GM23338 (cell line): ENCODE measurements around the gene ANKUB1. TPM values are rescaled to one million over a fixed set of nuclear protein-coding genes. Genes with fewer than 3 reads are reported as not detected.

Source experiments
- ATAC-seq: fragments of 200-7000 bp; cut with Tn5 transposase; 3 replicates; pipeline ENCODE4 v1.9.1; 2020
- DNase-seq: peaks from one replicate; pipeline ENCODE4 v3.0.0-alpha.2; 2015; ENCODE audit warnings: low spot score
- H2AFZ ChIP-seq: fragments of 200-600 bp; sonication (generic); 2 replicates; pipeline ENCODE4 v1.8.0; 2016; ENCODE audit warnings: antibody characterized with exemption, mild to moderate bottlenecking, moderate library complexity
- H3F3A ChIP-seq: fragments of 200-600 bp; sonication (generic); replicated peaks from 2 replicates; pipeline ENCODE4 v1.8.0; 2017; ENCODE audit warnings: antibody characterized with exemption, mixed run types, low read depth
- H3K27ac ChIP-seq: fragments of 200-600 bp; sonication (generic); 2 replicates; pipeline ENCODE4 v1.6.1; 2016; ENCODE audit warnings: low read depth
- H3K27me3 ChIP-seq: fragments of 200-600 bp; sonication (generic); 2 replicates; pipeline ENCODE4 v1.8.0; 2016; ENCODE audit warnings: mild to moderate bottlenecking, mixed run types, moderate library complexity; ENCODE audit not compliant: insufficient read depth
- H3K36me3 ChIP-seq: fragments of 200-600 bp; sonication (generic); 2 replicates; pipeline ENCODE4 v1.8.0; 2016; ENCODE audit warnings: mild to moderate bottlenecking; ENCODE audit not compliant: insufficient read depth
- H3K4me1 ChIP-seq: fragments of 200-600 bp; sonication (generic); 2 replicates; pipeline ENCODE4 v1.8.0; 2016; ENCODE audit warnings: mild to moderate bottlenecking, moderate library complexity; ENCODE audit not compliant: insufficient read depth
- H3K4me2 ChIP-seq: fragments of 200-600 bp; sonication (generic); 2 replicates; pipeline ENCODE4 v1.7.1; 2017; ENCODE audit warnings: mixed run types
- H3K4me3 ChIP-seq: fragments of 200-600 bp; sonication (generic); 2 replicates; pipeline ENCODE4 v1.6.1; 2016; ENCODE audit warnings: mixed run types
- H3K79me2 ChIP-seq: fragments of 200-600 bp; sonication (generic); replicated peaks from 2 replicates; pipeline ENCODE4 v1.8.0; 2017; ENCODE audit warnings: mild to moderate bottlenecking; ENCODE audit not compliant: insufficient read depth
- H3K9me2 ChIP-seq: fragments of 200-600 bp; sonication (generic); 2 replicates; pipeline ENCODE4 v1.8.0; 2017; ENCODE audit not compliant: insufficient read depth
- H4K20me1 ChIP-seq: fragments of 200-600 bp; sonication (generic); replicated peaks from 2 replicates; pipeline ENCODE4 v1.8.0; 2017; ENCODE audit warnings: mild to moderate bottlenecking; ENCODE audit not compliant: insufficient read depth
- H3K27ac Mint-ChIP-seq: 2 replicates; pipeline ENCODE4 v1.8.0; 2020; ENCODE audit warnings: inconsistent platforms, mild to moderate bottlenecking, moderate library complexity, mixed read lengths
- H3K27me3 Mint-ChIP-seq: 3 replicates; pipeline ENCODE4 v1.8.0; 2022; ENCODE audit warnings: low read depth, mild to moderate bottlenecking, moderate library complexity, mixed read lengths, inconsistent platforms; ENCODE audit not compliant: insufficient read depth, poor library complexity
- H3K36me3 Mint-ChIP-seq: 3 replicates; pipeline ENCODE4 v1.8.0; 2021; ENCODE audit warnings: low read depth, mild to moderate bottlenecking, inconsistent platforms, moderate library complexity, mixed read lengths
- H3K4me1 Mint-ChIP-seq: 3 replicates; pipeline ENCODE4 v1.8.0; 2020; ENCODE audit warnings: mild to moderate bottlenecking, inconsistent platforms, mixed read lengths
- H3K4me3 Mint-ChIP-seq: 3 replicates; pipeline ENCODE4 v1.8.0; 2021; ENCODE audit warnings: moderate library complexity, mild to moderate bottlenecking, inconsistent platforms, mixed read lengths
- H3K9me3 Mint-ChIP-seq: 3 replicates; pipeline ENCODE4 v1.8.0; 2020; ENCODE audit warnings: moderate library complexity, mild to moderate bottlenecking, inconsistent platforms, mixed read lengths
- CTCF ChIP-seq, 2 experiments: fragments of 200-600 bp in 1 of 2; sonication (generic) in 1 of 2; conservative IDR thresholded peaks; 2 replicates each; pipeline versions ENCODE4 v1.5.1 to v1.6.1; 2016 to 2017; ENCODE audit warnings: antibody characterized with exemption in 2 of 2, low read depth in 2 of 2, mild to moderate bottlenecking in 2 of 2, moderate library complexity in 1 of 2
- JUNB ChIP-seq: IDR thresholded peaks from one replicate; pipeline ENCODE4 v1.6.1; 2016; ENCODE audit warnings: antibody characterized with exemption; ENCODE audit not compliant: unreplicated experiment
- STAT1 ChIP-seq: IDR thresholded peaks from one replicate; pipeline ENCODE4 v1.6.1; 2016; ENCODE audit warnings: antibody characterized with exemption; ENCODE audit not compliant: unreplicated experiment
- ZNF462 ChIP-seq: fragments of 250-450 bp; sonication (Bioruptor Pico); IDR thresholded peaks from 2 replicates; pipeline ENCODE4 v1.5.0; 2020; ENCODE audit warnings: mild to moderate bottlenecking, moderate library complexity
- polyA plus RNA-seq: library from polyadenylated mRNA; unstranded; fragments of >200 nt; fragmentation: Nextera tagmentation; extraction: Ambion mirVana; gene quantifications from 2 replicates; pipeline ENCODE4 v1.2.1, GENCODE V29; 2016
- total RNA-seq: library from RNA; depleted of rRNA; stranded (reverse); fragments of >200 nt; shearing (Covaris generic); gene quantifications from 2 replicates; pipeline ENCODE4 v1.2.3, GENCODE V29; 2014
- TF ChIP-seq, protein P1 (sequence below): IDR thresholded peaks from one replicate; pipeline ENCODE4 v1.6.1; 2018; ENCODE audit warnings: antibody characterized with exemption; ENCODE audit not compliant: unreplicated experiment

ANKUB1 gene
- total and polyA plus RNA-seq, 2 experiments from 2014 or later, result not detected

- no peak for TF ChIP-seq ZNF462 (CRISPR knock-in tag)
These were observed 27.1 kb upstream of the ANKUB1 start (continued) for GRCh38 chr3:149819432-149819831.

DNA sequence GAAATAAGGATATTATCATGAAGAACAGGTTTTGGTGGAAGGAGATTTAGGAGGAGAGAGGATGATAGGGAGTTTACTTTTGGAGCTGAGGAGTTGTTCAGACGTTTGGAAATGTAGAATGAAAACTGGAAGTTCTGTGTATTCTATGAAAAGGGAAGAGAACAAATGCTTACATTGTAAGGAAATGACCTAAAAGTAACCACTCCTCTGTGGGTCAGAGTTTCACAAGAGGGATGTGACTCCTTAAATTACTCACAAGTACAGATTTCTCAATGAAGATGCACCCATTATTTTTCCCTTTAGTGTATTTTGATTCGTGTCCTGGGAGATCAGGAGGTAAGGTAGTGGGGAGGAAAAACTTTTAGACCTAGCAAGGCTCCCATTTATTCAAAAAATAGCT lies 24.6 kb upstream of the ANKUB1 start:
- H3K79me2 ChIP-seq, result peaks cover 83% of the 10 kb centered on the region
- peaks cover 15% of the 10 kb centered on the region for H4K20me1 ChIP-seq
- no peak for ATAC-seq
- Mint-ChIP-seq H3K27me3 (peaks cover 3% of the 10 kb centered on the region), H3K36me3 (peaks cover 7% of the 10 kb centered on the region), H3K4me3 (no peak overlapping the region), H3K27ac (no peak overlapping the region), H3K4me1 (peaks cover 48% of the 10 kb centered on the region), H3K9me3 (peaks cover 5% of the 10 kb centered on the region; the same call in 1 of the 3 replicates)
- H2AFZ ChIP-seq, result no peak overlapping the region
- no peak for DNase-seq
- no peak overlapping the region for H3K4me2 ChIP-seq
- H3K4me1 ChIP-seq, result peaks cover 38% of the 10 kb centered on the region
- no peaks in the 10 kb centered on the region for H3K27me3 ChIP-seq
- H3F3A ChIP-seq, result 0 out of 2 replicates have a peak, but pooled peaks cover 4% of the 10 kb centered on the region
- no peak overlapping the region for H3K4me3 ChIP-seq
- no peak overlapping the region; the same call in 1 of the 2 replicates for H3K27ac ChIP-seq
- H3K9me2 ChIP-seq, result no peaks in the 10 kb centered on the region
- no peaks in the 10 kb centered on the region for H3K36me3 ChIP-seq
- TF ChIP-seq JUNB (no peak), CTCF (conservative IDR thresholded peaks at IDR 0.05; ENCODE audit: low read depth in 2 of 2) (no peak), STAT1 (no peak)
- TF ChIP-seq, protein P1, sequence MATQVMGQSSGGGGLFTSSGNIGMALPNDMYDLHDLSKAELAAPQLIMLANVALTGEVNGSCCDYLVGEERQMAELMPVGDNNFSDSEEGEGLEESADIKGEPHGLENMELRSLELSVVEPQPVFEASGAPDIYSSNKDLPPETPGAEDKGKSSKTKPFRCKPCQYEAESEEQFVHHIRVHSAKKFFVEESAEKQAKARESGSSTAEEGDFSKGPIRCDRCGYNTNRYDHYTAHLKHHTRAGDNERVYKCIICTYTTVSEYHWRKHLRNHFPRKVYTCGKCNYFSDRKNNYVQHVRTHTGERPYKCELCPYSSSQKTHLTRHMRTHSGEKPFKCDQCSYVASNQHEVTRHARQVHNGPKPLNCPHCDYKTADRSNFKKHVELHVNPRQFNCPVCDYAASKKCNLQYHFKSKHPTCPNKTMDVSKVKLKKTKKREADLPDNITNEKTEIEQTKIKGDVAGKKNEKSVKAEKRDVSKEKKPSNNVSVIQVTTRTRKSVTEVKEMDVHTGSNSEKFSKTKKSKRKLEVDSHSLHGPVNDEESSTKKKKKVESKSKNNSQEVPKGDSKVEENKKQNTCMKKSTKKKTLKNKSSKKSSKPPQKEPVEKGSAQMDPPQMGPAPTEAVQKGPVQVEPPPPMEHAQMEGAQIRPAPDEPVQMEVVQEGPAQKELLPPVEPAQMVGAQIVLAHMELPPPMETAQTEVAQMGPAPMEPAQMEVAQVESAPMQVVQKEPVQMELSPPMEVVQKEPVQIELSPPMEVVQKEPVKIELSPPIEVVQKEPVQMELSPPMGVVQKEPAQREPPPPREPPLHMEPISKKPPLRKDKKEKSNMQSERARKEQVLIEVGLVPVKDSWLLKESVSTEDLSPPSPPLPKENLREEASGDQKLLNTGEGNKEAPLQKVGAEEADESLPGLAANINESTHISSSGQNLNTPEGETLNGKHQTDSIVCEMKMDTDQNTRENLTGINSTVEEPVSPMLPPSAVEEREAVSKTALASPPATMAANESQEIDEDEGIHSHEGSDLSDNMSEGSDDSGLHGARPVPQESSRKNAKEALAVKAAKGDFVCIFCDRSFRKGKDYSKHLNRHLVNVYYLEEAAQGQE, result no peak
